Esophagus (tissue), 2 donors: ENCODE measurements around the gene ZNHIT6. TPM values are rescaled to one million over a fixed set of nuclear protein-coding genes. Genes with fewer than 3 reads are reported as not detected.

ENCODE experiments used
- H3K27ac ChIP-seq, 2 donors: one replicate each; pipeline ENCODE4 v1.5.1; 2013; ENCODE audit warnings: low read depth in 2 of 2, mild to moderate bottlenecking in 2 of 2, inconsistent platforms in 1 of 2, low read length in 1 of 2, moderate library complexity in 1 of 2
- H3K27me3 ChIP-seq, 2 donors: one replicate each; pipeline ENCODE4 v1.6.1; 2013; ENCODE audit warnings: low read length in 2 of 2, control low read depth in 1 of 2, mild to moderate bottlenecking in 1 of 2; ENCODE audit not compliant: insufficient read depth in 2 of 2, control insufficient read depth in 1 of 2
- H3K36me3 ChIP-seq, 2 donors: one replicate each; pipeline ENCODE4 v1.6.1; 2013; ENCODE audit warnings: low read length in 1 of 2; ENCODE audit not compliant: control insufficient read depth in 2 of 2, insufficient read depth in 2 of 2
- H3K4me1 ChIP-seq, 2 donors: one replicate each; pipeline ENCODE4 v1.6.1; 2013; ENCODE audit warnings: low read length in 1 of 2; ENCODE audit not compliant: control insufficient read depth in 2 of 2, insufficient read depth in 2 of 2
- H3K4me3 ChIP-seq, 2 donors: one replicate each; pipeline ENCODE4 v1.5.1; 2013; ENCODE audit warnings: low read length in 2 of 2, mild to moderate bottlenecking in 2 of 2, low read depth in 1 of 2, moderate library complexity in 1 of 2
- H3K9me3 ChIP-seq, 2 donors: one replicate each; pipeline ENCODE4 v1.6.1; 2013; ENCODE audit warnings: mild to moderate bottlenecking in 2 of 2, low read depth in 1 of 2, low read length in 1 of 2, moderate library complexity in 1 of 2; ENCODE audit not compliant: control insufficient read depth in 2 of 2, insufficient read depth in 1 of 2
- WGBS, 2 donors: extraction: QIAGEN DNeasy Blood & Tissue Kit; methylation state at CpG; one replicate each; pipeline ENCODE4 v1.1.7; 2013; 5-methylcytosine and 5-hydroxymethylcytosine counted together
- polyA plus RNA-seq, 2 donors: library from polyadenylated mRNA; stranded (reverse); fragments of 200-250 nt; gene quantifications; one replicate each; pipeline ENCODE4 v1.2.3, GENCODE V29; 2013
- donor health status: healthy with polysubstance abuse.
- donor health status: Bipolar disorder and iron deficiency.

ZNHIT6 gene
- polyA plus RNA-seq, 2 donors: 9.1 to 9.3 TPM

- WGBS, 2 donors: 78 to 88% methylated on average over 3 of the region's 3 CpGs
- Histone ChIP-seq H3K27ac (no peak overlapping the region), H3K27me3 (no peaks in the 10 kb centered on the region)
Observed at GRCh38 chr1:85604298-85604997, 103.8 kb downstream of the ZNHIT6 start.

GRCh38 chr1:85603086-85603880, 105.0 kb downstream of the ZNHIT6 start:
- Histone ChIP-seq H3K36me3 (no peaks in the 10 kb centered on the region), H3K9me3 (no peaks in the 10 kb centered on the region), H3K4me3 (no peak overlapping the region), H3K27ac (no peak overlapping the region), H3K4me1 (peaks cover 0 to 3% of the 10 kb centered on the region in 2 donors), H3K27me3 (no peaks in the 10 kb centered on the region)
- 74 to 78% methylated on average over 7 of the region's 7 CpGs for WGBS, 2 donors

More at GRCh38 chr1:85604298-85604997, 103.8 kb downstream of the ZNHIT6 start:
- Histone ChIP-seq H3K9me3 (no peaks in the 10 kb centered on the region), H3K4me1 (no peaks in the 10 kb centered on the region), H3K4me3 (no peak overlapping the region), H3K36me3 (no peaks in the 10 kb centered on the region)

- H3K27me3 ChIP-seq: no peaks in the 10 kb centered on the region
- H3K4me1 ChIP-seq: peaks cover 0 to 3% of the 10 kb centered on the region in 2 donors
- no peak overlapping the region for H3K4me3 ChIP-seq
- H3K9me3 ChIP-seq: no peaks in the 10 kb centered on the region
- H3K36me3 ChIP-seq: no peaks in the 10 kb centered on the region
- WGBS, 2 donors: 89 to 94% methylated on average over 4 of the region's 4 CpGs
- no peak overlapping the region for H3K27ac ChIP-seq
Observed at GRCh38 chr1:85602571-85602970, 105.7 kb downstream of the ZNHIT6 start.

- 76 to 90% methylated on average over 4 of the region's 4 CpGs for WGBS, 2 donors
- no peaks in the 10 kb centered on the region for H3K27me3 ChIP-seq
Observed at GRCh38 chr1:85601901-85602300, 106.3 kb downstream of the ZNHIT6 start.

GRCh38 chr1:85599681-85600080, 108.6 kb downstream of the ZNHIT6 start:
- H3K4me3 ChIP-seq: no peak overlapping the region
- H3K4me1 ChIP-seq: peaks cover 0 to 3% of the 10 kb centered on the region in 2 donors
- WGBS, 2 donors: 32 to 44% methylated on average over 2 of the region's 2 CpGs
- no peaks in the 10 kb centered on the region for H3K9me3 ChIP-seq
- no peaks in the 10 kb centered on the region for H3K36me3 ChIP-seq
- H3K27ac ChIP-seq: no peak overlapping the region
- no peaks in the 10 kb centered on the region for H3K27me3 ChIP-seq

More at GRCh38 chr1:85601901-85602300, 106.3 kb downstream of the ZNHIT6 start:
- Histone ChIP-seq H3K36me3 (no peaks in the 10 kb centered on the region), H3K27ac (no peak overlapping the region), H3K4me3 (no peak overlapping the region), H3K9me3 (no peaks in the 10 kb centered on the region), H3K4me1 (peaks cover 0 to 3% of the 10 kb centered on the region in 2 donors)

Other genes with a start within 250 kb of the ZNHIT6 start
- gene DDAH1, start 243.3 kb downstream of the ZNHIT6 start, polyA plus RNA-seq: 1 to 10 TPM; 5.9 to 6.9 TPM
- 1 to 10 TPM; 9.3 to 9.4 TPM for gene CCN1, start 127.7 kb downstream of the ZNHIT6 start, polyA plus RNA-seq